8988T (cell line): Measurements from ENCODE around the gene ALPL.

Experiments used
- DNase-seq: peaks from one replicate; pipeline ENCODE4 v3.0.0; 2011

ALPL gene

DNA sequence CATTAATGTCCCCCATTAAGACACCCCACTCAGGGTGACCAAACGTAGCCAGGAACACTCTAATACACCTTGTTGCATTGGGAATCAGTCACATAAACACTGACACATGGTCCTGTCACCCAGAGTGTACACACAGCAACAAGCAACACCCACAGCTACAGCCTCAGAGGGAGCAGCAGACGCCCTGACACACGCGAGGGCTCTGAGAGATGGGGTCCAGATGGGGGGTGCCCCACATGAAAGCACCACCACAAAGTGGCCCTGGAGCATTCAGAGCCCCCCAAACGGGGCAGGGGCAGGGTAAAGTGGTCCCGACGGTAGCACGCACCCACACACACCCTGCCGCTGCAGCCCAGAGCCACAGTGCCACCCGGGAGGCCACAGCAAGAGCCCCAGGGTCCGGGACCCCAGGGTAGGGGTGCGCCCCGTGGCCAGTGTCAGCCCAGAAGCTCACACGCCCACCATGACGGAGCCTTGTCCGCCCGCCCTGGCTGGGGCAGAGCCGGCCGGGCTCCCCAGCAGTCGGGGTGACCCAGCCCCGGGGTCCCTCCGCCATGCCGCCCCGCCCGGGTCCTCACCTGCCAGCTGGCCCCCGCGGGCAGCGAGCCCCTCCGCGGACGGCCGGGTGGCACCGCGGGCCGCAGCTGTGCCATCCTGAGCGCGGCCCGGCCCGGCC is 112.7 kb downstream of the ALPL start:
- no peak for DNase-seq

DNA sequence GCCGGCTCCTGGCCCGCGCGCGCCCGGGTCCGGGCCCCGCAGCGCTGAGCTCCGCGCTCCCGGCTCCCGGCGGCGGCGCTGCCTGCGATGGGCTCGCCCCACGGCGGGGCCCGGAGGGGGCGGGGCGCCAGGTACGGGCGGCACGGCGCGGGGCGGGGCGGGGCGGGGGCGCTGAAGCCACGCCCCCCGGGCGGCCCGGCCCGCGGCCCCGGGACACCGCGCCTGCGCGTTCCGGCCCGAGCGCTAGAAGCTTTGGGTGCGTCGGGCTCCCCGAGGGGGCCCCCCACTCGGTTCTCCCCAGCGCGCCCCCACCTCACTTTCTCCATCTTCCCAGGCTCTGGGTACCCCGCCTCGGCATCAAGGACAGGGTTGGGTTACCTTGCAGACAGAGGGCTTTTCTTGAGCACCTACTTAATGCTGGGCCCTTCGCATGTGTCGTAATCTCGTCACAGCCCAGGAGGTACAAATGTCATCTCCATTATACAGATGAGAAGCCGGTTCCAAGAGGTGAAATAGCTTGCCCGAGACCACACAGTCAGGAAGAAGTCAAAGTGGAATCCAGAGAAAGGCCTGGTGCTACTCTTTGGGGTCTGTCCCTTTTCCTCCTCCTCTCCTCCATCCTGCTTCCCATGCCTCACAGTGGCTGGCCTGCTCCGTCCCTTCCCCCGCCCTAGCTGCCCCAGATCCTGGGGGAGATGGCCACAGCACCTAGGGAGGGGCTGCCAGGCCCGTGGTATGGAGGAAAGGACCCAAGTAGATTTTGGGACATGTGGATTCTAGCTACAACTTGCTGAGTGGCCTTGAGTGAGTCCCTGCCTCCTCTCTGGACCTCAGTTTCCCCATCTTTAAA is 113.5 kb downstream of the ALPL start:
- peak; percentile 79 for DNase-seq

DNA sequence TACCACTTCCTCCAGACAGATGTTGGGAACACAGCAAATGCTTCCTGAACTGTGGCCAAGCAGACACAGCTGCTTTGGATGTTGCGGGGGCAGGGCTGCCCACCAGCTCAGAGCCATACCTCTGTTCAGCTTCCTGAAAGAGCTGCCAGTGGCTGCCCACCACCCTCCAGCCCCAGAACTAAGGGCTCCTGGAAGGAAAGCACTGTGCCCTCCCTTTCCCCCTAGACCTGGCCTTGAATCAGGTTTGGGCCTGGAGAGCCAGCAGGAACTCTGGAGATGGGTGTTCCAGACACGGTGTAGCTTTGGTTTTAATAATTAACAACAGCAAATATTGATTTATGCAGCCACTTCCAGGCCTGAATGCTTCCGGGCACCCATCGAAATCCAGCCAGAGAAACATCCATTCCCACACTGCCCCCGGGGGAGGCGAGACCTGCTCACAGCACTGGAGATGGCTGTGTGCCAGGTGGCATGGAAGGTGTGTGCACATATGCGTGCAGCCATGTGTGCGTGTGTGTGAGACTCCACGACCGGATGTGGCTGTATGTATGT is 114.3 kb downstream of the ALPL start:
- no peak for DNase-seq

DNA sequence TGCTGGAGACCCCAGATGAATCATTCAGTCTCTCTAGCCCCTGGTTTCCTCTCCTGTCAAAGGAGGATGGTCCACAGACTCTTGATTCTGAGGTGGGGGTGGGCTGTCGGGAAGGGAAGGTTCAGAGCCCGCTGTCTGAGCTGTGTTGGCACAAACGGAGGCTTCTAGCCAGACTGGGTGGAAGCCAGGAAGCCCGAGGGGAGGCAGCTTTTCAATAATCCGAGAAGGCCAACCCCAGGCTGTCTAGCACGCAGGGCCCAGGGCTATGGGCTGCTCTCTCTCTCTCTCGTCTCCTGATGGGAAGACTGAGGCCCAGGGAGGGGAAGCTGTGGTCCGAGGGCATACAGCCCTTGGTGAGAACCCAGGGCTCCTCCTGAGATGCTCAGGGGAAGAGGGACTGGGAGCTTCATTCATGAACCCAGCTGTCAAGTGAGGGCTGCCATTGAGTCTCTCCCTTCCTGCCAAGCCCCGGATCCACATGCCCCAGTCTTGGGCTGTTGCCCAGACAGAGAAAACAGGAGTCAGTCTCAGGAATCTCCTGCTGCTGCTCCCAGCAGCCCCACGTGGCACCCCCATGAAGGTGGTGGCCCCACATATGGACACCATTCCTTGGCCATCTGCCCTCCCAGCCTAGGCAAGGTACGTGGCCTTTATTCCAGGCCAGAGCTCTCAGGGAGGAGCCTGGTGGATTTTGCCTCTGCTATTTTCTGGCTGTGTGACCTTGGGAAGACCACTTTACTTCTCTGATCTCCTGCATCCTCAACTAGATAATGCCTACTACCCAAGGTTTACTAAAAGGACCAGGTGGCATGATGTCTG is 115.6 kb downstream of the ALPL start:
- no peak for DNase-seq

DNA sequence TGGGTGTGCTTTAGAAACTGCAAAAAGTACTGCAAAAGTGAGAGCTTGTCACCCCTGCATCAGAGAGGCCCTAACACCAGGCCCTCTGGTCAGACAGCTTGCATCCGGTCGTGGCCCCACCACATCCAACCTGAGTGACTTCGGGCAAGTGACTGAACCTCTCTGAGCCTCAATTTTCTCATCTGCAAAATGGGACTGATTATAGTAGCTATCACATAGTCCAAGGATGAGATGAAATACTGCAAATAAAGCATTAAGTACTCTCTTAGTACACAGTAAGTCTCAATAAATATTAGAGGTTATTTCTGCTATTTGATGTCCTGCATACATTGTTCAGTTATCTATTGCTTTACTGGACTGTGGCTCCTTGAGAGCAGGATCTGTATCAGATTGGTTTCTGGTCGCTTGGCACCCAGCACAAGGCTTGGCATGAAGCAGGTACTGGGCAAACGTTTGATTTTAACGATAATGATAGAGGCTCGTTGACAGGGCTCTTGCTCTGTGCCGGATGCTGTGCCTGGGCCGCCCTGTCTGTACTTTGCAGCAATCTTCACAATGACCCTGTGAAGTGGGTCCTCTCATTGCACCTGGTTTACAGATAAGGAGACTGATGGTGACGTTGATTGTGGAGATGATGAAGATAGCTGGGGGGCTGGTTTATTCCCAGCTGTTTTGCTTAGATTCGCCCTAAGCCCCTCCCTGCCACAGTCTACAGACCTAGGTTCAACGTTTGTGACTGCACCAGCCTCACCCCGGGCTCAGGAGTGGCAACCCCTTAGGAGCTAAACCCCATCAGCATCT is 116.4 kb downstream of the ALPL start:
- DNase-seq: no peak

DNA sequence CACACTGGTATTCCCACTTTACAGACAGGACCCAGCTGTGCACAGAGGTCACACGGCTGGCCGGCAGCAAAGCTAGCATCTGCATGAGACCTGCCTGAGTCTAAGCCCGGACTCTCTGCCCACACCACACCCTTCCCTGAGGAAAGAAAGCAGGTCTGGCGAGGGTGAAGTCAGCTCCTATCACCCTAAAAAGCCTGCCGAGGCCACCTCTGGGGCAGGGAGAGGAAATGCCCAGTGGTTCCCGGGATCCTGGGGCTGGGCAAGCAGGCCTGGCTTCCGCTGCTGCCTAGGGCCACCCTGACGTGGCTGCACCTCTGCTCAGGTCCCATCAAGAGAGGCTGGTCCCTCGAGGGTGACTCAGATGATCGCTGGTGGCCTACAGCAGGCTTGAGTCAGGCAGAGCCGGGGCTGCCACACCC is 117.7 kb downstream of the ALPL start:
- DNase-seq: no peak
